CMK (cell line): ENCODE data around the gene KCNQ1OT1.

Experiments used
- DNase-seq: peaks from one replicate; pipeline ENCODE4 v3.0.0-alpha.2; 2010; ENCODE audit warnings: low read depth

Gene KCNQ1OT1

DNA sequence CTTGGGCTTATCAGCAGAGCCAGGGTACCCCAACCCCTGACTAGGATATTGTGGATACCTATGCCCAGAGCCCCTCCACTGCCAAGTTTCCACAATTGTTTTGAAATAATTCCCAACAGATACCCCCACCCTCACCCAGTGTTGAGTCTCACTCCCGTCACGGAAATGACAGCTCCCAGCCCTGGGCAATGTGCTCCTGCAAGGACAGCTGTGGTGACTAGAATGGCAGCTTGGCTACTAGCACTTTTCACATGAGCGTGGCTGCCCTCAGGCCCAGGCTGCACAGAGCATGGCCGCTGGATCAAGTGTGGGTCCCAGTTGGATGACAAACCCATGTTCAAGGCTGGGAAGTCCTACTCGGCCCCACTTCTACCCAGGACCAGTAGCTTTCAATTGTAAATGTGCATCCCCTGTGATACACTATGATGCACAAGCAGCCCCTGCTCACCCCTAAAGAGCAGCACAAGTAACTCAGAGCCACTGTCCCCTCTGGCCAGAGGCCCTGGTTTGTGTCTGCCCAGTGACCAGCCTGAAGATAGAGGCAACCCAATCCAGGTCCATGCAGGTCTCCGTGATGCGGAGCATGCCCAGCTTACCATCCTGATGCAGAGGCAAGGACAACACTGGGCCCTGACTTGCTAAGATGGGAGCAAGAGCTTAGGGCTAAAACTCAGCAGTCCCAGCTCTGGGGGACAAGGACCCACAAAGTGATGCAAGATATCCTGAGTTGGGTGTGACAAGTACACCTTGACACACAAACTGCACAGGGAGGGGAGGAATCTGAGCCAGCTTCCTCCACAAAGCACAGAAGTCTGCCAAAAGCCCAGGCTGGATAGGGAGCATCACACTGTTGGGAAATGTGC, 13.2 kb downstream of the KCNQ1OT1 start:
- DNase-seq, result no peak

DNA sequence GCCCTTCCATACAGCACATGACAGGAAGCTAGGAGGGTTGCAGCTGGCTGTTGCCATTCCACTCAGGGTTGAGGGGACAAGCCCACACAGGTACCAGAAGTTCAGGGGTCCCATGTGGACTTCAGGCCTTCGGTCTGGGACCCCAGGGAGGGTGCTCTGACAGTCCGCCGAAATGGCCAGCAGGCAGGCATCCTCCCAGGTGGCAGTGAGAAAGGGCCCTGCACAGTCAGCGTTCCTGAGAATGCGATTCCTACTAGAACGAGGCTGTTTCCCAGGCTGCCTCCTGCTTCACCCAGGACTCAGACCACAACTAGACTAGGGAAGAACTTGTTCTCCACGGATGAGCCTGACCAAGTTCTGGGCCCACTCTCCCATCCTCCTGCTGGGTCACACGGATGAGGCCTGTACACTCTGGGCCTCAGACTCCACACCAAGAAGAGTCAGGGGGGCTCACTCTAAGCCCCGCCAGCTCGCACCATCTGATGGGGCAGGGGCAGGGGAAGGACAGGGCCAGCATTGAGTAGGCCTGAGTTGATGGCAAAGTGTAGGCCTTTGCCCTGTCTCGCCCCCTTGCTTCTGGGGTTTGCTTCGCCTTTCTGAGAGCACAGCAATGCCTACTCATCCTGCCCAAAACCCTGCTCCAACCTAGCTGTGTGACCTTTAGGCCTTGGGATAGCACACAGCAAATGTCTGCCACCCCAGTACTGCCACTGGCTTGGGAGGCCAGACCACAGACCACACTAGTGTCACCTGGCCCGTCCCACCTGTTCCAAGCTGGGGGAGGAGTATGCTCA, 14.0 kb downstream of the KCNQ1OT1 start:
- DNase-seq, result no peak

- DNase-seq, result no peak
These were observed 14.7 kb downstream of the KCNQ1OT1 start for GRCh38 chr11:2685051-2685450.

GRCh38 chr11:2684581-2684980, 15.2 kb downstream of the KCNQ1OT1 start:
- no peak for DNase-seq

DNA sequence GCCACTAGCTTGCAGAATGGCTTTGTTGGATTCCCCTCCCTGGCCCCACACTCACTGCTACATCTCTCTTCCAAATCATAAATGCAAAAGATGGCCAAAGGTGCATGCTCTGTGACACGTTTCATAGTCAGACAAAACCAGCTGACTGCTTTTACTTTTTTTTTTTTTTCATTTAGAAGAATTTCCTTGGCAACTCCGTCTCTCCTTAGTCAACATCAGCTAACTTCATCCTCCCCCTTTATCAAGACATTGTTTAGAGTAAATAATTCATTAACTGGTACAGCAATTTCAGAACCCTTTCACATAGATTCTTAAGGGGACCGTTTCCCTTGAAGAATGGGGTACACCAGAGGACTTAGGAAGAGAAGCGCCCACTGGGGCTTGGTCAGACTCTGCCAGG, 16.0 kb downstream of the KCNQ1OT1 start:
- no peak for DNase-seq

DNA sequence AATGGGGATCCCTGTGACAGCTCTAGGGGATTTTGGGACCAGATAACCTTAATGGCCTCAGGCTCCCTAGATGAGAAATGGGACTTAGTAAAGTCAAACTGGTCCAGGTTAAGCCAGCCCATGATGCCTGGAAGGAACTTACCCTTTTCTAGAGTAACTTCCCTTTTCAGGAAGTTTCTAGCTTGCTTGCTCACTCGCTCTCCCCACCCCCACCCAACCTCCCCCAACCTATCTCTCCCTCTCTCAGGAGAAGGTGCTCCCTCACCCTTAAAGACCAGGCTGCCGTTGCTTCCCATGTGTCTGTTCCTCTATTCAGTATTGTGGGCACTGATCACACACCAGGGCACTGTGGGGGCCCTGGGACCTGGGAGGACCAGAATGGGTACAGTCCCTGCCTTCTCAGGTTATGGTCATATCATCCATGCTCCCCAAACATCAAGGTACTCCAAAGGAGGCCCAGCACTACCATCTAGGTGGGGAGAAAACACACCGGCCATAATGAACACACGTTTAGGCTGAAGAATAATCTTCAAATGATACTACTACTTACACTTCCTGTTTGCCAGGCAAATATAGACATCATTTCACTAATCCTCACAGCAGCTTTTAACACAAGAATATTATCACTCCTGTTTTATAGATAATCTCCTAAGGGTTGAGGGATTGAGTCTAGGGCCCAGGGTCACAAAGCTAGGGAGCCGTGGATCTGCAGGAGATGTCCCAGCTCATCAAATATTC, 18.2 kb downstream of the KCNQ1OT1 start:
- DNase-seq, result no peak

DNA sequence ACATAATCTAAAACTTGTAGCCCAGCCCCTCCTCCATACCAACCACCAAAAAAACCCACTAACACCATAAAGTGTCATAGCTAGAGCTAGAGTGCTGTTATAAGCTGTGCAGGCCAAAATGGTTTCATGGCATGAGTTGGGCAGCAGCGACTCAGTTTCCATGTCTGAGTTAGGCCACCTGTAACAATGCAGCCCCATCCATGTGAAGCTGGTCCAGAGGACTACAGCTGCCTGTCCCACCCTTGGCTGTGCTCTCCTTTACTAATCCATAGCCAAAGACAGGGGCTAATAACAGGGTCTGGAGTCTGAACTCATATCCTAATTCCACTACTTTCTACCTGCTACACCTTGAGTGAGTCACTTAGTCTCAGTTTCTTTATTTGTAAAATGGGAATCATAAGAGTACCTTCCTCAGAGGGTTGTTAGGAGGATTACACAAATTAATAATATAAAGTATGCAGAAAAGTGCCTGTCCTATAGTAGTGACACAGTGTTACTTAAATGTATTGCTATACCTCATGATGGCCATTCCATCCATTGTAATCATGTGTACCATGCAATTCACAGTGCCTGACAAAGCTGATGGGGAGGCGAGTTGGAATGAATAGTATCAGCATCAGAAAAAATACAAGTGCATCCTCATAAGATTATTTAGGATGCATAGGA, 20.6 kb downstream of the KCNQ1OT1 start:
- DNase-seq, result no peak

DNA sequence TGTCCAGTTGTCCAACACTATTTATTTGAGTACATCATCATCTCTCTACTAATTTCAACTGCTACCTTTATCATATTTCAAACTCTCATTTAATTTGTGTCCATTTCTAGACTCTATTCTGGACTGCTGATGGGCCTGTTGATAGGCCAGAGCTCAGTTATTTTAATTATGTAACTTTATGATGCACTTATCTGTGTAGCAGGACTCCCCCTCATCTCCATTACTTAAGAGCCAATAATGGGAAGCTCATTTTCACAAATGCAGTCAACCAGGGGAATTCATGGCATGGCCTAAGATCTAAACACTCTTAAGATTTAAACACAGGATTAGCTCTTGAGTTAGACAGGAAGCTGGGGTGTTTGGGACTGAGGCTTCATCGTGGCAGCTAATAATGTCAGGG, 21.4 kb downstream of the KCNQ1OT1 start:
- no peak for DNase-seq

- DNase-seq, result no peak
These were observed 22.7 kb downstream of the KCNQ1OT1 start for GRCh38 chr11:2677127-2677526.

DNA sequence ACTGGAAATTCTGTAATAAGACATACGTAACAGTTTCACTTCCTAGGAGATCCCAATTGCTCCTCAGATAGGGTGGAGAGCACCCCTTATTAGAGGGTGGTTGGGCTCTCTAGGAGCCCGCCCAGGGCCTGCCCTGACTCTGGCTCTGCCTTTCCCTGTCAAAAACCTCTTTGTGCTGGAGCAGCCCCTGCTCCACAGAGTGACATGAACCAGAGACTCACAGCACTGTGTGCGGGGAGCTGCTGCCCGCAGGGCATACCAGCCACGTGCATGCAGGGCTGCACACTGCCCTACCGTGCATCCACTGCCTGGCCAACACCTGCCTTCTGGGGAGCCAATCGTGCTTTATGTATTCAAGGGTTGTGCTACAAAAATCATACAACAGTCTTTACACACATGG, 24.3 kb downstream of the KCNQ1OT1 start:
- DNase-seq, result no peak

GRCh38 chr11:2674658-2675131, 25.1 kb downstream of the KCNQ1OT1 start:
- DNase-seq, result no peak

GRCh38 chr11:2673871-2674471, 25.8 kb downstream of the KCNQ1OT1 start:
- no peak for DNase-seq

GRCh38 chr11:2673250-2673610, 26.6 kb downstream of the KCNQ1OT1 start:
- DNase-seq, result no peak

DNA sequence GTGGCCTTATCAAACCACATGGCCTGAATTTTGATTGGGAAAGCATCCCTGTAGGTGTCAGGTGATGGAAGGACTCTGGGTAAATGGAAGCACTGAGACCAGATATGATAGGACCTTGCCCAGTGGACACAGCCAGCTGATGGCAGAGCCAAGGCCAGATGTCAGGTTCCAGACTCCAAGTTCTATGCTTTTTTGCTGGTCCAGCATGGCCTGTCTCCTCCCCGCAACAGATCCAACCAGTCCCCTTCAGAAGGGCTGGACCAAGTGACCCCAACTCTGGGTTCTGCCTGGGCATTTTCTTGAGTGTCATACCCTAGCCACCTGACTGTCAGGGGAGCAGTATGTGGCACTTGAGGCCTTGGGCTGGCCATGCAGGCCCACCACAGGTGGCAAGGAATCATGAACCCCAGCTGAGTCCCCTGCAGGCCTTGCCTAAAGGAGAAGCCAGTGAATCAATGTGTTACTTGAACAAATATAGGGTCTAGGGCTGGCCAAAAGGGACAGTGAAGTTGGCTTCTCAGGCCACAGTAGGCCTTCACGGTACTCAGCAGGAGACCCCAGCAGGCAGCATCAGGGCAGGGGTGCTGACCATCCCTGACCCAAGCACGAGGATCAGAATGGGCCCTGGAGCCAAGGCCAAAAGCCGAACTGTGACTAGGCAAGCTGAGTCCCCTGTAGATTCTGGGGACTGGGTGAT, 27.1 kb downstream of the KCNQ1OT1 start:
- DNase-seq, result no peak

- no peak for DNase-seq
These were observed 28.0 kb downstream of the KCNQ1OT1 start for GRCh38 chr11:2671748-2672147.

GRCh38 chr11:2670541-2671100, 29.2 kb downstream of the KCNQ1OT1 start:
- no peak for DNase-seq

DNA sequence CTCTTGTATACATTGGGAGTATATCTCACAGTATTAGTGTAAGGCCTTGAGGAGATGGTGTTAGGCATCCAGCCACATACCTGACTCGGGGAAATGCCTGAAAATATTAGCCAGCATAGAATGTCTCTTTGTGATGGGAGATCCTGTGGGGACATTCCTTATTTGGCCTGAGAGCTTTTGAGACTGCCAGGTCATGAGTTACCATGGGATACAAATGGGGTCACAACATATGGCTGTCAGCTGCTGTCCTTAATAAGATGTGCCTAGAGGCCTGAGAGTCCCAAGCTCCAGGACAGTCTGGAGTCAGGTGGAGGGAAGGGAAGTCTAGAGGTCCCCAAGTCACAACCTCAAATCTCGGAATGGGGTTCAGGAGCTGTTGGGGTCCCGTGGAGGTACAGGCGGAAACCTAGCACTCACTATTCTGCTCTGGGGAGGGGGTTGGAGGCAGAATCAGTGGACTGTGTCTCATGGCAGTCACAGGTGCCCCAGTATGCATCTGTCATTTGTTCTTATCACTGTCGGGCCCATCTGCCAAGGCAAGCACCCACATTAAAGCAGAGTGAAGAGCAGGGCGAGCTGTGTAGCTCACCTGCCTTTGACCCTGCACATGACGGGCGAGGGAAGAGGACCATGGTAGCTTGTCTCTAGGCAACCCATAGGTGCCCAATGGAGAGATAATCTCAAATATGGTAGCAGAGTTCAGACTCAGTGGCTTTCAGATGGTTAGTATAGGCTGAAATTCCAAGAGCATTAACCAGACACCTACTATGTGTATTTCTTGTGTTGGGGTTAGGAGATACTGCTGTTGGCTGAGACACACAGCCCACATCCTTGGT, 29.9 kb downstream of the KCNQ1OT1 start:
- DNase-seq, result no peak

DNA sequence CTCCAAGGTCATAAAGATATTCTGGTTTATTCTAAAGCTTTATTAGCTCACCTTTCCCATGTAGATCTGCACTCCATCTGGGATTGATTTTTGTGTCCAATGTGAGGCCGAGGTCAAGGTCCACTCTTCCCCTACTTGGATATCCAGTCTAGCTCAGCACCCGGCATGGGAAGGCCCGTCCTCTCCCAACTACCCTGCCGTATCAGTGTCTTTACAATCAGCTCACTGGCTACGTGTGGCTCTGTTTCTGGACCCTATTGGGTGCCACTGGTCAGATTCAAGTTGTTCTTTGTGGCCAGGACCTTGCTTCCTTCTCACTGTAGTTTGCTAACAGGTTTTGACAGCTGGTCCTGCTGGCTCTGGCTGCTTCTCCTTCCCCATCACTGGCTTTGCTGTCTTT, 30.9 kb downstream of the KCNQ1OT1 start:
- no peak for DNase-seq

DNA sequence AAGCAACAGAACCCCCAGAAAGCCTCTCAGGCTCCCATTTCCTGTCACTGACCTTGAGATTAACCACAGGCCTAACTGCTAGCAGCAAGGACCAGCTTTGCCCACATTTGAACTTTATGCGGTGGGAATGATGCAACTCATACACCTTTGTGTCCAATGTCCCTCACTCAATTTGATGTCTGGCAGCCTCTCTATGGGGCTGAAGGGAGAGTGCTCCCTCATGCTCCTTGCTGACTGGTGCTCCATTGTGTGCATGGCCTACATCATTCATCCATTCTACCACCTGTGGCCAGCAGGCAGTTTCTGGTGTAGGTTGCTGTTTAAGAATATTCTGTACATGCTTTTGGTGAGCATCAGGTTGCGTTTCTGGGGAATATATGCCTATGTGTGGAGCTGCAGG, 31.9 kb downstream of the KCNQ1OT1 start:
- DNase-seq, result no peak
